Coronary artery (tissue), 2 donors: ENCODE results near the gene NPAS3.

Experiments used
- DNase-seq: peaks from one replicate; pipeline ENCODE4 v3.0.0-alpha.2; 2017; ENCODE audit warnings: low spot score
- H3K27ac ChIP-seq, 2 donors: fragments of 200-600 bp; sonication (generic); one replicate each; pipeline ENCODE4 v1.5.1; 2016 to 2019
- H3K4me3 ChIP-seq: fragments of 200-600 bp; sonication (generic); 2 replicates; pipeline ENCODE4 v1.5.1; 2016; ENCODE audit warnings: mild to moderate bottlenecking, moderate library complexity
- TF ChIP-seq, protein P1 (sequence below): fragments of 200-600 bp; sonication (generic); IDR thresholded peaks from one replicate; pipeline ENCODE4 v1.5.1; 2019; ENCODE audit warnings: antibody characterized with exemption

Gene NPAS3

DNA sequence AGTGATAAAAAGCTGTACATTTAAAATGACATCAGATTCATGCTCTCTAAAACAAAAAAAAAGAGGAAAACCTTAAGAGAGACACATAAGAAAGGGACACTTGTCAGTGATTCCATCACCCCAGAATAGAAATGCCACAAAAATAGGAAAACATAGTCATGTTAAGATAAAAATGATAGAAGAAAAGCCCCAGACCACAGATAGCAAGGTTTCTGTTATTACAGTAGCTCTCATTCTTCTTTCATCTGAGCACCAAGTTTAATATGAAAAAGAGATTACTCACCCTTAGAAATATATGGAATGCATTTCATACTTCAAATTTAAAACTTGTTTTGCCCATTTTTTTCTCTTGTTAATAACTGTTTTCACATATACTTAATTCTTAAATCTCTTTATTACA, 795.0 kb downstream of the NPAS3 start:
- H3K27ac ChIP-seq: no peak overlapping the region
- TF ChIP-seq, protein P1, sequence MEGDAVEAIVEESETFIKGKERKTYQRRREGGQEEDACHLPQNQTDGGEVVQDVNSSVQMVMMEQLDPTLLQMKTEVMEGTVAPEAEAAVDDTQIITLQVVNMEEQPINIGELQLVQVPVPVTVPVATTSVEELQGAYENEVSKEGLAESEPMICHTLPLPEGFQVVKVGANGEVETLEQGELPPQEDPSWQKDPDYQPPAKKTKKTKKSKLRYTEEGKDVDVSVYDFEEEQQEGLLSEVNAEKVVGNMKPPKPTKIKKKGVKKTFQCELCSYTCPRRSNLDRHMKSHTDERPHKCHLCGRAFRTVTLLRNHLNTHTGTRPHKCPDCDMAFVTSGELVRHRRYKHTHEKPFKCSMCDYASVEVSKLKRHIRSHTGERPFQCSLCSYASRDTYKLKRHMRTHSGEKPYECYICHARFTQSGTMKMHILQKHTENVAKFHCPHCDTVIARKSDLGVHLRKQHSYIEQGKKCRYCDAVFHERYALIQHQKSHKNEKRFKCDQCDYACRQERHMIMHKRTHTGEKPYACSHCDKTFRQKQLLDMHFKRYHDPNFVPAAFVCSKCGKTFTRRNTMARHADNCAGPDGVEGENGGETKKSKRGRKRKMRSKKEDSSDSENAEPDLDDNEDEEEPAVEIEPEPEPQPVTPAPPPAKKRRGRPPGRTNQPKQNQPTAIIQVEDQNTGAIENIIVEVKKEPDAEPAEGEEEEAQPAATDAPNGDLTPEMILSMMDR: no peak
- DNase-seq: no peak
- no peak overlapping the region for H3K4me3 ChIP-seq

DNA sequence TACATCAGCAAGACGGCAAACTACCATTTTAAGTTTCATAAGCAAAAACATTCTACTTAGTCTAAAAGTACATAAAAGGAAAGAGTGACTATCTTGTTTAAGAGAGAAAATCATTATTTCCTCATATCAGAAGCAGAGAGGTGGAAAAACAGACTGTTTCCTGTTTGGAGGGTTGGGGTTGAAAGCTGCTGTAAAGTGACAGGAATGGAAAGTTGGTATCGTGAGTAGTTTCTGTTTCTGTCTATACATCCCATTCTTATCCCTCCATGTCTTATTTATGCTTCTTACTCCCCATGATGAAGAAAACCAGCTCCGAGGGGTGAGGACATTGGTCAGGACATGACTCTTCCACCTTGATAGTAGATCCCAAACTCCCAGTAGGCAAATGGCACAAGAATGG, 795.7 kb downstream of the NPAS3 start:
- no peak for DNase-seq
- H3K27ac ChIP-seq: no peak overlapping the region
- TF ChIP-seq, protein P1: no peak
- H3K4me3 ChIP-seq: no peak overlapping the region

DNA sequence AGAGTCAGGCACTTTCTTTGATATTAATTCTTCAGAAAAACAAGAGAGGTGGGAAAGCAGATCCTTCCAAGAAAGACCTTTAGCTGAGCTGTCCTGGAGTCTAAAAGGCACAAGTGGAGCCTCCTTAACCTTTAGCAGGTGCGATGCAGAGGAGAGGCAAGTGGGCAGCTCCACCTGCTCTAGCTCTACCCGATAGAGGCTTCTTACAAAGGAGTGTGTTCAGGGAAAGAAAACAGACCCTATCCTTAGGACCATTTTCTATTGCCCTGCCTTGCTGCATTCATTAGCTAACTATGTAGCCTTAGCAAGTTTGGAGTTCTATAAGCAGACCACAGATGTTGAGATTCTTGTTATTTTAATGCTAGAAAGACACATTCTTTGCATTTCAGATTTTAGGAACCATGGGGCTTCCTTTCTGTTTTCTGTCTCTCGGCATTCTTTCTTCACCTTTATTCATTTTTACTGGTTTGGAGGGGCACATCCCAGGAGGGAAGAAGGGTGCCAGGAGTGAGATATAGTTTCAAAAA, 797.7 kb downstream of the NPAS3 start:
- TF ChIP-seq, protein P1: no peak
- Histone ChIP-seq H3K4me3 (no peak overlapping the region), H3K27ac (no peak overlapping the region)
- DNase-seq: no peak

DNA sequence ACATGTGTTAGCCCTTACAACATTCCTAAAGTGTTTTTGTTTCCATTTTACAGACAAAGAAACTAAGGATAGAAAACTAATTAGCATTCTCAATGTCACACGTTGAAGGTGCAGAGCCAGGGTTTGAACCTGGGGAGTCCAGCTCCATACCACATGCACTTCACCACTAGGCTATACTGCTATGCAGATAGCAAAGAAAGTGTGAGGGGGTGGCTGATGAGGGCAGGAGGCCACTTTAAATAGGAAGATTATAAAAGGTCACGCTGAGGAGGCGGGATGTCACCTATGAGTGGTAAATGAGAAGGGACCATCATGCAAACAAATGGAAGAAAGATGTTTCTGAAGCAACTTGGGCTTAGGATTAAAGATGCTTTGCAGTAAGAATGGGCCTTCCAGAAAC, 798.3 kb downstream of the NPAS3 start:
- DNase-seq: no peak
- Histone ChIP-seq H3K4me3 (no peak overlapping the region), H3K27ac (no peak overlapping the region)
- TF ChIP-seq, protein P1: no peak

DNA sequence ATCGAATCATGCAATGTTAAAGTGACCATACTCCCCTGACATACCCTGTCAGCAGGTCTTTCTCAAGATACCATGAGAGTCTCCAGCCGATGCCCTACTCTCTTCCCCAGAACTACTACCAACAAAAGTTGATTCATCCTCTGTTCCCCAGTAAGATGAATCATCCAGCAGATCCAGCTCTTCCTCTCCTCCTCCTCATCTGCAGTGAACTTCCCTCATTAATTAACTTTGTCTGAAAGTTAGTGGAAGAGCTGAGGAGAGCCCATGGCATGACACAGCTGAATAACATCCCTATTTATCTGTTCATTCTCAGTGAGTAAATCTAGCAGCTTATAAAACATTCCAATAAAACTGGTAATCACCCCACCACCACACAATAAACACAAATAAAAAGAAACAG, 798.8 kb downstream of the NPAS3 start:
- TF ChIP-seq, protein P1: no peak
- DNase-seq: no peak
- Histone ChIP-seq H3K4me3 (no peak overlapping the region), H3K27ac (no peak overlapping the region)

DNA sequence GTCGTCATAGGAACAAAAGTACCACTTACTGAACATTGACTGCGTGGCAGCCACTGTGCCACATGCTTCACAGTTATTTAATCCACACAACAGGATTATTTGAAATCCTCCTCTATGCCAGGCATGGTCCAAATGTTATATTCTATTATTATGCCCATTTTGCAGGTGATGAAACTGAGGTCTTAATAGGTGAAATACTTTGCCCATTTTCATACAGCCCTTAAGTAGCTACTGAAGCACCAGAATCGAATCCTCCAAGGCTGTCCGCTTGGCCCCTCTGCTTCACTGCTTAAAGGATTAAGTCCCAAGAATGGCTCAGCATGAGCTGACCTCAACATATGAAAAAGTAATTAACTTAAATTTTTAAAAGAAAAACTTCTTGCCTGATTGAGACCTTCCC, 799.4 kb downstream of the NPAS3 start:
- TF ChIP-seq, protein P1: no peak
- Histone ChIP-seq H3K27ac (no peak overlapping the region), H3K4me3 (no peak overlapping the region)
- DNase-seq: no peak

DNA sequence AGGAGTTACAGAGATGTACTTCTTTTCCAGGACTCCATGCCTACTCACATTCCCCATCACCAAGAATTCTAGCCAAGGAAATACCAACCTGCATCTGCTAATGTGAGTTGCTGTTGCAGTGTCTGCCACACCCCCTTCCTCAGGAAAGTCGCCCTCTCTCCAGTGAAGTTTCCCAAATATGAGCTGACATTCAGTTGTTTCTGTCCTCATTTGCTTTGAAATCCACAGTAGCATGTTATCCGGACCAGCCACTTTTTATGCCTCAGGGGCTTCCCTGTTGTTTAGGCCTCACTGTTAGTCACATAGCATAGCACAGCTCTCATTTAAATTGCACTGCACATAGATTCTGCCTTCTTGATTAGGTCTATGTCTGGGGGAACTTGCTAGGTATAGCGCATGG, 799.8 kb downstream of the NPAS3 start:
- no peak for DNase-seq
- H3K4me3 ChIP-seq: no peak overlapping the region
- H3K27ac ChIP-seq: no peak overlapping the region
- TF ChIP-seq, protein P1: no peak
